ENCODE results near the gene LIMA1. TPM values are rescaled to one million over a fixed set of nuclear protein-coding genes. Genes with fewer than 3 reads are reported as not detected.

LIMA1 gene
- total RNA-seq, 1 donor from 2014 or later, result 96.6 TPM

GRCh38 chr12:50145439-50145838 is 137.9 kb downstream of the LIMA1 start:
- H3K27me3 Mint-ChIP-seq (ENCODE audit: unreplicated experiment), result no peaks in the 10 kb centered on the region
- no peak overlapping the region for H3K27ac Mint-ChIP-seq (ENCODE audit: unreplicated experiment)
- no peak overlapping the region for H3K4me3 Mint-ChIP-seq (ENCODE audit: unreplicated experiment)
- TF ChIP-seq, protein P1, sequence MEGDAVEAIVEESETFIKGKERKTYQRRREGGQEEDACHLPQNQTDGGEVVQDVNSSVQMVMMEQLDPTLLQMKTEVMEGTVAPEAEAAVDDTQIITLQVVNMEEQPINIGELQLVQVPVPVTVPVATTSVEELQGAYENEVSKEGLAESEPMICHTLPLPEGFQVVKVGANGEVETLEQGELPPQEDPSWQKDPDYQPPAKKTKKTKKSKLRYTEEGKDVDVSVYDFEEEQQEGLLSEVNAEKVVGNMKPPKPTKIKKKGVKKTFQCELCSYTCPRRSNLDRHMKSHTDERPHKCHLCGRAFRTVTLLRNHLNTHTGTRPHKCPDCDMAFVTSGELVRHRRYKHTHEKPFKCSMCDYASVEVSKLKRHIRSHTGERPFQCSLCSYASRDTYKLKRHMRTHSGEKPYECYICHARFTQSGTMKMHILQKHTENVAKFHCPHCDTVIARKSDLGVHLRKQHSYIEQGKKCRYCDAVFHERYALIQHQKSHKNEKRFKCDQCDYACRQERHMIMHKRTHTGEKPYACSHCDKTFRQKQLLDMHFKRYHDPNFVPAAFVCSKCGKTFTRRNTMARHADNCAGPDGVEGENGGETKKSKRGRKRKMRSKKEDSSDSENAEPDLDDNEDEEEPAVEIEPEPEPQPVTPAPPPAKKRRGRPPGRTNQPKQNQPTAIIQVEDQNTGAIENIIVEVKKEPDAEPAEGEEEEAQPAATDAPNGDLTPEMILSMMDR (IDR thresholded peaks at IDR 0.05), result no peak
- no peak for DNase-seq (ENCODE audit: extremely low spot score, unreplicated experiment)
- H3K4me1 Mint-ChIP-seq (ENCODE audit: unreplicated experiment), result peaks cover 2% of the 10 kb centered on the region
- H3K9me3 Mint-ChIP-seq (ENCODE audit: unreplicated experiment), result no peaks in the 10 kb centered on the region
- peaks cover 20% of the 10 kb centered on the region for H3K36me3 Mint-ChIP-seq (ENCODE audit: unreplicated experiment)

DNA sequence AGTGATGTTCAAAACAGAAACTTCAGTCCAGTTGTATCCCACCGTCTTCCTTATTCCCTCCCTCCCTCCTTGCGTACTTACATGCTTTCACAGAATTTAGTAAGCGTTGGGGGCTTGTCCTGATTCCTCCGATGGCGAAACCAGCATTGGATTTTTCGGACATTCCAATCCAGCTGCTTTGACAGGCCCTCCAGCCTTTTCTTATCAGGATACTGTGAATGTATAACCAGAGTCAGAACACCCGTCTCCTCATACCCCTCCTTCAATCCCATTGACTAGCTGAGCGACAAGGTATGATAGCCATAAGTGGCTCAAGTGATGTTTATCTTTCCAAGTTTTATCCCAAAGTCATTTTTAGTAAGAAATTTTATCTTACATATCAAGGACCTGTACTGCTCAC is 140.3 kb downstream of the LIMA1 start:
- Mint-ChIP-seq H3K4me3 (ENCODE audit: unreplicated experiment) (no peak overlapping the region), H3K27me3 (ENCODE audit: unreplicated experiment) (no peaks in the 10 kb centered on the region), H3K27ac (ENCODE audit: unreplicated experiment) (no peak overlapping the region), H3K36me3 (ENCODE audit: unreplicated experiment) (peaks cover 36% of the 10 kb centered on the region), H3K9me3 (ENCODE audit: unreplicated experiment) (no peaks in the 10 kb centered on the region), H3K4me1 (ENCODE audit: unreplicated experiment) (peaks cover 2% of the 10 kb centered on the region)
- TF ChIP-seq, protein P1 (IDR thresholded peaks at IDR 0.05), result no peak
- no peak for DNase-seq (ENCODE audit: extremely low spot score, unreplicated experiment)

DNA sequence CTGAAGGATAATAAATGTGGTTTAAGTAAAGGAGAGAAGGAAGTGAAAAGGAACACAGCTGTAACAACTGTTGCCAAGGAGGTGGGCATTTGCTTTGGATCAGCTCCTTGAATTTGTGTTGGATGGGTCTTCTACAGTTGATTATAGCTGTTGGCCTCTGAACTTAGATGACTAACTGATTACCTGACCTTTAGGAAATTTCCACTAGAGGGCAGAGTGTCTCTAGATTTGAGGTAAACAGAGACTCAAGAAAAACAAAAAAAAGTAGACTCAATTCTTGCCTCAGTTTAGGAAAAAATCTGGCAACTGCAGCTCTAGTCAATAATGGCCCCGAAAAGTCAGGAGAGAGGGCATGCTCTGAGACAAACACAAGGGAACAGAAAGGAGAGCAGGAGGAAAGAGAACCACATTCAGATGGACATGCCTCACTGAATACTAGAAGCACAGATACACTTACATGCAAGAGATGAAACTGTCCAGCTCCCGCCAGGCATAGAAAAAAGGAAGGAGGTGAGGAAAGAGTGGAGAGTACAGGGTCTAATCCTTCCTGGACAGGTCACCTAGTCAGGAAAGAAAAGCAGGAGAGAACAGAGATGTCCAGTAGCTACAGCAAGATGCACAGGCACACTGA is 150.7 kb downstream of the LIMA1 start:
- TF ChIP-seq, protein P1 (IDR thresholded peaks at IDR 0.05), result peak; percentile 69
- DNase-seq (ENCODE audit: extremely low spot score, unreplicated experiment), result no peak
- Mint-ChIP-seq H3K4me1 (ENCODE audit: unreplicated experiment) (peaks cover 11% of the 10 kb centered on the region), H3K4me3 (ENCODE audit: unreplicated experiment) (no peak overlapping the region), H3K27ac (ENCODE audit: unreplicated experiment) (peak overlapping the region; percentile 63), H3K27me3 (ENCODE audit: unreplicated experiment) (no peaks in the 10 kb centered on the region), H3K9me3 (ENCODE audit: unreplicated experiment) (no peaks in the 10 kb centered on the region), H3K36me3 (ENCODE audit: unreplicated experiment) (peaks cover 32% of the 10 kb centered on the region)

- Mint-ChIP-seq H3K27me3 (ENCODE audit: unreplicated experiment) (no peaks in the 10 kb centered on the region), H3K9me3 (ENCODE audit: unreplicated experiment) (no peaks in the 10 kb centered on the region), H3K36me3 (ENCODE audit: unreplicated experiment) (peaks cover 29% of the 10 kb centered on the region), H3K4me3 (ENCODE audit: unreplicated experiment) (no peak overlapping the region), H3K4me1 (ENCODE audit: unreplicated experiment) (peaks cover 2% of the 10 kb centered on the region), H3K27ac (ENCODE audit: unreplicated experiment) (no peak overlapping the region)
- TF ChIP-seq, protein P1 (IDR thresholded peaks at IDR 0.05), result no peak
- DNase-seq (ENCODE audit: extremely low spot score, unreplicated experiment), result no peak
Measured at GRCh38 chr12:50129290-50129689, 154.0 kb downstream of the LIMA1 start.

GRCh38 chr12:50127546-50127945 is 155.8 kb downstream of the LIMA1 start:
- Mint-ChIP-seq H3K27ac (ENCODE audit: unreplicated experiment) (no peak overlapping the region), H3K4me1 (ENCODE audit: unreplicated experiment) (peaks cover under 1% of the 10 kb centered on the region)

More at GRCh38 chr12:50127546-50127945, 155.8 kb downstream of the LIMA1 start:
- Mint-ChIP-seq H3K4me3 (ENCODE audit: unreplicated experiment) (no peak overlapping the region), H3K36me3 (ENCODE audit: unreplicated experiment) (peaks cover 33% of the 10 kb centered on the region), H3K27me3 (ENCODE audit: unreplicated experiment) (no peaks in the 10 kb centered on the region), H3K9me3 (ENCODE audit: unreplicated experiment) (no peaks in the 10 kb centered on the region)
- TF ChIP-seq, protein P1 (IDR thresholded peaks at IDR 0.05), result no peak
- DNase-seq (ENCODE audit: extremely low spot score, unreplicated experiment), result no peak

Small RNA genes within 50 kb of the gene (microRNA-seq; reads per million reads assigned to microRNA genes)
- not detected for gene MIR1293 (ENCODE audit: unreplicated experiment)

Other genes with a start within 250 kb of the LIMA1 start
- 2.1 and 3.0 TPM in 2 replicates for gene ASIC1, start 225.9 kb downstream of the LIMA1 start, total RNA-seq
- gene SMARCD1, start 198.2 kb downstream of the LIMA1 start, total RNA-seq, result 61.4 and 66.7 TPM in 2 replicates
- 0.43 TPM in 1 of 2 replicates, not detected in the other for gene GPD1, start 179.5 kb downstream of the LIMA1 start, total RNA-seq
- gene COX14, start 171.3 kb downstream of the LIMA1 start, total RNA-seq, result 41.5 and 54.9 TPM in 2 replicates
- gene CERS5, start 116.2 kb downstream of the LIMA1 start, total RNA-seq, result 72.3 and 78.6 TPM in 2 replicates
- not detected in 2 replicates for gene FAM186A, start 113.1 kb upstream of the LIMA1 start, total RNA-seq
- gene LARP4, start 117.4 kb upstream of the LIMA1 start, total RNA-seq, result 42.1 and 48.2 TPM in 2 replicates
- 28.9 and 32.1 TPM in 2 replicates for gene DIP2B, start 221.5 kb upstream of the LIMA1 start, total RNA-seq